Measurements from ENCODE around the gene NPL.

DNA sequence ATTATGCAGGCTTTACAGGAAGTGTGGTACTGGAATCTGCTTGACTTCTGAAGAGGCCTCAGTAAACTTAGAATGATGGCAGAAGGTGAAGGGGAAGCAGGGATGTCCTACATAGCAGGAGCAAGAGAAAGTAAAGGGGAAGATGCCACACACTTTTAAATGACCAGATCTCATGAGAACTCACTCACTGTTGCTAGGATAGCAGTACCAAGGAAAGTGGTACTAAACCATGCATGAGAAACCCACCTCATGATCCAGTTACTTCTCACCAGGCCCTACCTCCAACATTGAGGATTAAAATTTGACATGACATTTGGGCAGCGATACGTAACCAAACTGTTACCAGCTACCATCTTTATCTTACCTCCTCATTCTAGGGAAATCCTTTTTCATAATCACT, 59.2 kb downstream of the NPL start:
- TF ChIP-seq, protein P1, sequence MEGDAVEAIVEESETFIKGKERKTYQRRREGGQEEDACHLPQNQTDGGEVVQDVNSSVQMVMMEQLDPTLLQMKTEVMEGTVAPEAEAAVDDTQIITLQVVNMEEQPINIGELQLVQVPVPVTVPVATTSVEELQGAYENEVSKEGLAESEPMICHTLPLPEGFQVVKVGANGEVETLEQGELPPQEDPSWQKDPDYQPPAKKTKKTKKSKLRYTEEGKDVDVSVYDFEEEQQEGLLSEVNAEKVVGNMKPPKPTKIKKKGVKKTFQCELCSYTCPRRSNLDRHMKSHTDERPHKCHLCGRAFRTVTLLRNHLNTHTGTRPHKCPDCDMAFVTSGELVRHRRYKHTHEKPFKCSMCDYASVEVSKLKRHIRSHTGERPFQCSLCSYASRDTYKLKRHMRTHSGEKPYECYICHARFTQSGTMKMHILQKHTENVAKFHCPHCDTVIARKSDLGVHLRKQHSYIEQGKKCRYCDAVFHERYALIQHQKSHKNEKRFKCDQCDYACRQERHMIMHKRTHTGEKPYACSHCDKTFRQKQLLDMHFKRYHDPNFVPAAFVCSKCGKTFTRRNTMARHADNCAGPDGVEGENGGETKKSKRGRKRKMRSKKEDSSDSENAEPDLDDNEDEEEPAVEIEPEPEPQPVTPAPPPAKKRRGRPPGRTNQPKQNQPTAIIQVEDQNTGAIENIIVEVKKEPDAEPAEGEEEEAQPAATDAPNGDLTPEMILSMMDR (conservative IDR thresholded peaks at IDR 0.05 in 1 of 2, IDR thresholded peaks at IDR 0.05 in 1 of 2; ENCODE audit: low read depth in 1 of 2, low read length in 2 of 2): no peak
- TF ChIP-seq EZH2 (IDR thresholded peaks at IDR 0.05; ENCODE audit: low read length, missing control alignments): no peak
